Ishikawa (cell line): ENCODE measurements around the gene DNASE1L2.

Experiments
- EP300 ChIP-seq: IDR thresholded peaks from 2 replicates; pipeline ENCODE4 v1.6.1; 2012; ENCODE audit warnings: borderline replicate concordance
- NFIC ChIP-seq: IDR thresholded peaks from 2 replicates; pipeline ENCODE4 v1.6.1; 2012
- TAF1 ChIP-seq: IDR thresholded peaks from 2 replicates; pipeline ENCODE4 v1.6.1; 2012; ENCODE audit warnings: low read depth, mild to moderate bottlenecking
- TEAD4 ChIP-seq: IDR thresholded peaks from 2 replicates; pipeline ENCODE4 v1.6.1; 2012
- USF1 ChIP-seq: IDR thresholded peaks from 2 replicates; pipeline ENCODE4 v1.6.1; 2012
- YY1 ChIP-seq: IDR thresholded peaks from 2 replicates; pipeline ENCODE4 v1.6.1; 2012; ENCODE audit warnings: low read depth

GRCh38 chr16:2226245-2226793, 9.9 kb upstream of the DNASE1L2 start:
- TF ChIP-seq YY1 (no peak), EP300 (no peak), TAF1 (no peak), USF1 (no peak), TEAD4 (no peak), NFIC (no peak)
